GM19397 (cell line): ENCODE measurements around the gene PNPLA2.

Experiments
- ATAC-seq: cut with Tn5 transposase; IDR thresholded peaks from one replicate; pipeline ENCODE4 v1.9.1; 2021; ENCODE audit warnings: mild to moderate bottlenecking, moderate library complexity; ENCODE audit not compliant: unreplicated experiment

PNPLA2 gene

GRCh38 chr11:829847-830294 lies 11.2 kb downstream of the PNPLA2 start:
- ATAC-seq: no peak

GRCh38 chr11:830295-831117 lies 11.8 kb downstream of the PNPLA2 start:
- no peak for ATAC-seq

- ATAC-seq: no peak
Measured at GRCh38 chr11:831118-831864, 12.6 kb downstream of the PNPLA2 start.

- no peak for ATAC-seq
Measured at GRCh38 chr11:831961-832528, 13.3 kb downstream of the PNPLA2 start.

DNA sequence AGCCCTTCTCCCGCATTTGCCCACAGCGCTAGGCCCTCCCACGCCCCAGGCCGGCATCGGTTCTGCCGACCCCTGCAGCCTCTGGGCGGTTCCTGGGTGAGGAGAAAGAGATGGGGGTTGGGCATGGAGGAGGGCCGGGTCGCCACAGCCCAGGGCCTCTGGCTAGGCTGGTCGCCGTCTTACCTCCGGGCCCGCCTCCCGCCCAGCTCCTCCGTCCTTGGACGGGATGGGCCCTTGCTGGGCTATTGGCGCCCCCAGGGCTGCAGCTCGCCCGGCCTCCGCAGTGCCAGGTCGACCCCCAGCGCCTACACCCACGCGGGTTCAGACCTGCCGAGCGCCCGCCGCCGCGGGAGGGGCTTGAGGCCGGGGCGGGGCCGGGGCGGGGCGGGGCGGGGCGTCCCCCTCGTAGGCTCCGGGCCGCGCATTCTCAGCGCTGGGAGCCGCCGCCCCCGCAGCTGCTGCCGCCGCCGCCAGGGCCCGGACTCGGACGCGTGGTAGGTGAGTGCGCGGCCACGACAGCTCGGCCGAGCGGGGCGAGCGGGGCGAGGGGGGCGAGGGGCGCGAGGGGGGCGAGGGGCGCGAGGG lies 13.9 kb downstream of the PNPLA2 start, which contains the start of gene CD151:
Gene CD151, plus strand, starts transcription at position 424 of the 585 bp plus-strand sequence. CDS start 3,118 bp downstream, outside the sequence.
- no peak for ATAC-seq

- ATAC-seq: no peak
Measured at GRCh38 chr11:833114-833791, 14.5 kb downstream of the PNPLA2 start.

- no peak for ATAC-seq
Measured at GRCh38 chr11:833849-834311, 15.2 kb downstream of the PNPLA2 start.

DNA sequence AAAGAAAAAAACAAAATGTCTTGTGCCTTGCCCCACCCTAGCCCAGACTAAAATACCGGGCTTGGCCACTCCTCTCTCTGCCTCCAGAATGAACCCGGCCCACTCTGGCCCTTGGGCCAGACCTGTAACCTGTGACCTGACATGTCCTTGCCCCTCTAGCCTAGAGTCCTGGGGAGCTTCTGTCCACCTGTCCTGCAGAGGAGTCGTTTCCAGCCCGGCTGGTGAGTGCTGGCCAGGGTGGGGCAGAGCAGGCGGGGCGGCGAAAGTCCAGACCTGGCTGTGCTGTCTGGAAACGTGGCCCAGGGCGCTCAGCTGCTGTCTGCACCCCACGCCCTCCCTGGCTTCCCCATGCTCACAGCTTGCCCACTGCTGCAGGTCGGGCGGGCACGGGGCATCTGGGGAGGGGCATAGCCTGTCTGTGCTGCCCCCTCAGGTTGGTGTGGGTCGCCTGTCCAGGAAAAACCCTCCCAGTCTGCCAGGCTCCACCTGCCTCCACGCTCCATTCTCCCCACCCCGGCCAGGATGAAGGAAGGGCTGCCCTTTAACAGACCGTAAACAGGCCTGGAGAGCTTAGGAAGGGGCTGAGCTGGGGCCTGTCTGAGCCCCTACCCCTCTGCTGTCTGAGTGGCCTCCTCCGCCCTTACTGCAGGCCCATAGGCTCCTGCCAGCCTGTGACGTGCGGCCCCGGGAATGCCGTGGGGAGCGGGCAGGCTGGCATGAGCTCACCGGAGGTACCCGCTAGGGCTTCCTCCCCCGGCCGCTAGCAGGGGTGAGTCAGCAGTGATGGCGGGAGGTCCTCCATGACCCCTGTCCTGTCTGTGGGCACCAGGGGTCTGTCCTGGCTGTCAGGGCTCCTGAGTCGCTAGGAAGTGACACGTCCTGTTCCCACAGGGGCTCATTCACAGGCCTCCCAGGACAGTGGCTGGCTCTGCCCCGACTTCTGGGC lies 15.9 kb downstream of the PNPLA2 start:
- no peak for ATAC-seq

GRCh38 chr11:836274-836673 lies 17.6 kb downstream of the PNPLA2 start:
- no peak for ATAC-seq

- no peak for ATAC-seq
Measured at GRCh38 chr11:836700-837099, 18.0 kb downstream of the PNPLA2 start.

GRCh38 chr11:837189-837989 lies 18.7 kb downstream of the PNPLA2 start:
- no peak for ATAC-seq

DNA sequence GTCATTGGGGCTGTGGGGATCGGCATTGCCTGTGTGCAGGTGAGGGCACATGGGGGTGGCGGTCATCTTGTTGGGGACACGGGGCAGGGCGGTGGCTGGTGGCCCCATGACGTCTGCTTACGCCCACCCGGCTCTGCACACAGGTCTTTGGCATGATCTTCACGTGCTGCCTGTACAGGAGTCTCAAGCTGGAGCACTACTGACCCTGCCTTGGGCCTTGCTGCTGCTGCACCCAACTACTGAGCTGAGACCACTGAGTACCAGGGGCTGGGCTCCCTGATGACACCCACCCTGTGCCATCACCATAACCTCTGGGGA lies 19.2 kb downstream of the PNPLA2 start:
- ATAC-seq: no peak

GRCh38 chr11:838441-839279 lies 19.9 kb downstream of the PNPLA2 start:
- ATAC-seq: no peak

- no peak for ATAC-seq
Measured at GRCh38 chr11:839280-839623, 20.5 kb downstream of the PNPLA2 start.

DNA sequence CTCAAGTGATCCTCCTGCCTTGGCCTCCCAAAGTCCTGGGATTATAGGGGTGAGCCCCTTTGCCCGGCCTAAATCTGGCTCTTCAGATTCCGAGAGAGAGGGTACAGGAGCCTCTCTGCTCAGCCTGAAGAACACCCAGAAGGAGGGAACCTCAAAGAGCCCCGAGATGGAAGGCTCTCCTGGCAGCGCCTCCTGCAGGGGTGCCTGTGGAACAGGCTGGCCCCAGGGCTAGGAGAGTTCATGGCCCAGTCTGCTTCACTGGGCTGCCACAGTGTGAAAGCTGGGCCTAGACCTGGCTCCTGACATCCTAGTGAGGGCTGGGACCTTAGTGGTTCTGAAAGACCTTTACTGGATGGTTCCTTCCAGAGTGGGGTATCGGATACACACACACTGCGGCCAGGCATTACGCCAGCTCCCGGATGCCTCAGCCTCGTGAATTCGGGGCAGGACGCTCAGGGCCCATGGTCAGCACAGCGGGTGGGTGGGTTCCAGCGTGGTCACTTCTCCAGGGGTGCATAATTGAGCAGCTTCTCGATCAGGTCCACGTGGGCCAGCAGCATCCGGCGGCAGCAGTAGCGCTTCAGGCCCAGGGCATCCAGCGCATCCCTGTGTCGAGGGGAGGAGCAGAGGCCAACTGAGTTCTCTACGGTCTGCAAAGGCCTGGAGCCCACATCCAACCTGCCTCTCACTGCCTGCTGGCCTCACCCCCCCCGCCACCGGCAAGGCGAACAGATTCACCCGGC lies 21.3 kb downstream of the PNPLA2 start:
- ATAC-seq: no peak

DNA sequence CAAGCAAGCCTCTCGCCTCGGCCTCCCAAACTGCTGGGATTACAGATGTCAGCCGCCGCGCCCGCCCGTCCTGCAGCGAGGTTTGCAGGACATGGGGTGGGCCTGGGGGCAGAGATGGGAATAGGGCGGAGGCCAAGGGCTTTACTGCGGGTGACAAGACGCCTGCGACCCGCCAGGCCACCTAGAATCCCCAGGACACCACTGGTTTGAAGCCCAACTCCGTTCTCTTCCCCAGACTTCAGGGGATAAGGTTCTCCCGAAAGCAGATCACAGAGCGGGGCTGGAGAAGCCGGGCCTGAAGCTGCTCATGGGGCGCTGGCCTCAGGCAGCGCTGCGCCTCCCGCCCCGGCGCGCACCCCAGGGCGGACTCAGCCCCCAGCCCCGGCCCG lies 23.3 kb downstream of the PNPLA2 start:
- peak; percentile 26 for ATAC-seq

GRCh38 chr11:842370-843002 lies 23.8 kb downstream of the PNPLA2 start, which contains the start of the genes POLR2L and TSPAN4:
POLR2L (minus strand) TSS chr11:842529; CDS start chr11:842508, 21 bp downstream.
TSPAN4 (plus strand) TSS chr11:842852; CDS start chr11:850305, 7,453 bp downstream.
- ATAC-seq: peak; percentile 60
